Measurements from ENCODE around the gene COL8A1. TPM values are rescaled to one million over a fixed set of nuclear protein-coding genes. Genes with fewer than 3 reads are reported as not detected.

COL8A1 gene
- total RNA-seq, 1 experiment from 2014 or later, result 0.13 TPM

GRCh38 chr3:99700631-99701268, 62.4 kb downstream of the COL8A1 start:
- ATAC-seq, result no peak
- Histone ChIP-seq H3K27me3 (ENCODE audit: control insufficient read depth, insufficient read depth, low read length) (peaks cover 3% of the 10 kb centered on the region), H3K27ac (ENCODE audit: low read length) (no peak overlapping the region), H3K4me3 (ENCODE audit: low read depth in 2 of 2, low read length in 2 of 2) (no peak overlapping the region), H3K36me3 (ENCODE audit: control insufficient read depth, insufficient read depth, low read length) (no peaks in the 10 kb centered on the region), H3K4me1 (ENCODE audit: control insufficient read depth, insufficient read depth, low read length) (no peaks in the 10 kb centered on the region), H3K9me3 (ENCODE audit: control insufficient read depth, insufficient read depth, low read depth, low read length) (no peaks in the 10 kb centered on the region)
- DNase-seq (ENCODE audit: low read depth, low spot score), result no peak
- in situ Hi-C loops (cut with HindIII; ENCODE audit: low pct_unique_long_range_greater_than_20kb, low sequenced_read_pairs) (no loop called here), intact Hi-C loops (cut with micrococcal nuclease; ENCODE audit: unreplicated experiment) (no loop called here)
- no TSS peak for BruUV-seq (replicated peaks)
- CTCF ChIA-PET, result no interaction called here
- TF ChIP-seq SIN3A (IDR thresholded peaks at IDR 0.05; ENCODE audit: borderline replicate concordance, insufficient read depth, low read depth, low read length) (no peak), TCF7L2 (IDR thresholded peaks at IDR 0.05; ENCODE audit: low read depth, low read length) (no peak), CTCF (IDR thresholded peaks at IDR 0.05) (no peak), REST (IDR thresholded peaks at IDR 0.05; ENCODE audit: insufficient read depth in 1 of 2, low read depth in 2 of 2, low read length in 1 of 2) (no peak), POLR2AphosphoS5 (IDR thresholded peaks at IDR 0.05; ENCODE audit: low read depth, low read length) (no peak)
- POLR2A ChIA-PET, result no interaction called here

- Histone ChIP-seq H3K4me1 (ENCODE audit: control insufficient read depth, insufficient read depth, low read length) (no peaks in the 10 kb centered on the region), H3K36me3 (ENCODE audit: control insufficient read depth, insufficient read depth, low read length) (no peaks in the 10 kb centered on the region), H3K27me3 (ENCODE audit: control insufficient read depth, insufficient read depth, low read length) (peaks cover 3% of the 10 kb centered on the region), H3K9me3 (ENCODE audit: control insufficient read depth, insufficient read depth, low read depth, low read length) (no peaks in the 10 kb centered on the region), H3K27ac (ENCODE audit: low read length) (no peak overlapping the region), H3K4me3 (ENCODE audit: low read depth in 2 of 2, low read length in 2 of 2) (no peak overlapping the region)
- intact Hi-C loops (cut with micrococcal nuclease; ENCODE audit: unreplicated experiment) (no loop called here), in situ Hi-C loops (cut with HindIII; ENCODE audit: low pct_unique_long_range_greater_than_20kb, low sequenced_read_pairs) (no loop called here)
- CTCF ChIA-PET, result interaction anchor here (0.6 to 0.7 kb wide), 2 partner anchors 66 to 662 kb away, joined by 3 to 4 read pairs; no protein-coding TSS in a partner anchor
- POLR2A ChIA-PET, result no interaction called here
- DNase-seq (ENCODE audit: low read depth, low spot score), result no peak
- TF ChIP-seq TCF7L2 (IDR thresholded peaks at IDR 0.05; ENCODE audit: low read depth, low read length) (no peak), SIN3A (IDR thresholded peaks at IDR 0.05; ENCODE audit: borderline replicate concordance, insufficient read depth, low read depth, low read length) (no peak), CTCF (IDR thresholded peaks at IDR 0.05) (no peak), REST (IDR thresholded peaks at IDR 0.05; ENCODE audit: insufficient read depth in 1 of 2, low read depth in 2 of 2, low read length in 1 of 2) (no peak), POLR2AphosphoS5 (IDR thresholded peaks at IDR 0.05; ENCODE audit: low read depth, low read length) (no peak)
- BruUV-seq (replicated peaks), result no TSS peak
- ATAC-seq, result no peak
Measured at GRCh38 chr3:99702953-99703943, 64.9 kb downstream of the COL8A1 start.

All from Panc1 (cell line).